GM12874 (cell line): ENCODE results near the gene NOTCH3.

Experiments used
- TF ChIP-seq, protein P1 (sequence below): IDR thresholded peaks from 2 replicates; pipeline ENCODE4 v1.5.1; 2011; ENCODE audit warnings: low read depth, mild to moderate bottlenecking, control low read depth, low read length, moderate library complexity; ENCODE audit not compliant: insufficient read depth

Gene NOTCH3

DNA sequence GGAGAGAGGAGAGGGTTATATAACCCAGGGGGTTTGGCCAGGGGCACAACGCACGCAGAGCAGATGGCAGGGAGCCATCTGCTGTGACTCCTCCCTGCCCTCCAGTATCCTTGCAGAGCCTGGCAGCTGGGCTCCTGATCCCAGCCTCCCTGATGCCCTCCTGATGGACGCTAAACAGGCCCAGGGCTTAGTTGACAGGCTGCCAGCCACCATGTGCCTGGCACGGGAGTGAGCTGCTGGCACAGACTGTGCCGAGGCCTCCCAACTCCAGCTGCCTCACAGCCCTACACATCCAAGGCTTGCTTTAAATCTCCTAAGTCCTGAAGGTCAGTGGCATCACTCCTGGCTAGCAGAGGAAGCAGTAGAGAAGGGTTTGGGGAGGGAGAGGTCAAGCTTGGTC, 76.9 kb downstream of the NOTCH3 start:
- TF ChIP-seq, protein P1, sequence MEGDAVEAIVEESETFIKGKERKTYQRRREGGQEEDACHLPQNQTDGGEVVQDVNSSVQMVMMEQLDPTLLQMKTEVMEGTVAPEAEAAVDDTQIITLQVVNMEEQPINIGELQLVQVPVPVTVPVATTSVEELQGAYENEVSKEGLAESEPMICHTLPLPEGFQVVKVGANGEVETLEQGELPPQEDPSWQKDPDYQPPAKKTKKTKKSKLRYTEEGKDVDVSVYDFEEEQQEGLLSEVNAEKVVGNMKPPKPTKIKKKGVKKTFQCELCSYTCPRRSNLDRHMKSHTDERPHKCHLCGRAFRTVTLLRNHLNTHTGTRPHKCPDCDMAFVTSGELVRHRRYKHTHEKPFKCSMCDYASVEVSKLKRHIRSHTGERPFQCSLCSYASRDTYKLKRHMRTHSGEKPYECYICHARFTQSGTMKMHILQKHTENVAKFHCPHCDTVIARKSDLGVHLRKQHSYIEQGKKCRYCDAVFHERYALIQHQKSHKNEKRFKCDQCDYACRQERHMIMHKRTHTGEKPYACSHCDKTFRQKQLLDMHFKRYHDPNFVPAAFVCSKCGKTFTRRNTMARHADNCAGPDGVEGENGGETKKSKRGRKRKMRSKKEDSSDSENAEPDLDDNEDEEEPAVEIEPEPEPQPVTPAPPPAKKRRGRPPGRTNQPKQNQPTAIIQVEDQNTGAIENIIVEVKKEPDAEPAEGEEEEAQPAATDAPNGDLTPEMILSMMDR: no peak

DNA sequence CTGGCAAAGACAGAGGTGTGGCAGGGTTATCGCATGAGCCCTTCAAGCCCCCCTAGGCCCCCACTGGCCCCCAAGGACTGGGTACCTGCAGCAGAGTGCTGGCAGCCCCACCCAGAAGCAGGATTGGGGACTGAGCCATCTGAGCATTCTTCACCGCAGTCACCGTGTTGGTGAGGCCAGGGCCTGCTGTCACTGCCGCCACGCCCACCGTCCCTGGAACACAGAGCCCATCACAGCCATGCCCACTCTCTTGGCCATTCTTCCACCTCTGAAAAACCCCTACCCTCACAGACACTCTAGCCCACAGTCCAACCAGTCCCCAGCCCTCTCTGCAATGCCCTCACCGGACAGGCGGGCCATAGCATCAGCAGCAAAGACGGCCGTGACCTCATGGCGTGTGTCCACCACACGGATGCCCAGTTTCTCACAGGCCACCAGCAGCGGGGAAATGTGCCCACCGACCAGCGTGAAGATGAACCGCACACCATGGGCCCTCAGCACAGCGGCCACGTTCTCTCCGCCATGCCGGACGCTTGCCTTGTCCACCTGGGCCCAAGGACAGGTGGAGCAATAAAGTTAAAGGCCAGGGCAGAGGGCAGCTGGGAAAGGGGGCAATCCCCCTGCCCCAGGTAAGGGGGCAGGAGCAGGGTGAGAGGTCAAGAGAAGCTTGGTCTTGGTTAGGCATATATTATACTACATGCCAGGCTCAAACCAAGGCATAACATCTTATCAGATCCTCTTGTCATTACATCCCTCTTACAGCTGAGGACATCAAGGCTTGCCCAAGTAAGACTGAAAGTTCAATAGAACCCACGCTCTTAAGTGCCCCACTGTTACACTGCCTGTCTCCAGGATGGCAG, 77.5 kb downstream of the NOTCH3 start:
- TF ChIP-seq, protein P1: no peak

DNA sequence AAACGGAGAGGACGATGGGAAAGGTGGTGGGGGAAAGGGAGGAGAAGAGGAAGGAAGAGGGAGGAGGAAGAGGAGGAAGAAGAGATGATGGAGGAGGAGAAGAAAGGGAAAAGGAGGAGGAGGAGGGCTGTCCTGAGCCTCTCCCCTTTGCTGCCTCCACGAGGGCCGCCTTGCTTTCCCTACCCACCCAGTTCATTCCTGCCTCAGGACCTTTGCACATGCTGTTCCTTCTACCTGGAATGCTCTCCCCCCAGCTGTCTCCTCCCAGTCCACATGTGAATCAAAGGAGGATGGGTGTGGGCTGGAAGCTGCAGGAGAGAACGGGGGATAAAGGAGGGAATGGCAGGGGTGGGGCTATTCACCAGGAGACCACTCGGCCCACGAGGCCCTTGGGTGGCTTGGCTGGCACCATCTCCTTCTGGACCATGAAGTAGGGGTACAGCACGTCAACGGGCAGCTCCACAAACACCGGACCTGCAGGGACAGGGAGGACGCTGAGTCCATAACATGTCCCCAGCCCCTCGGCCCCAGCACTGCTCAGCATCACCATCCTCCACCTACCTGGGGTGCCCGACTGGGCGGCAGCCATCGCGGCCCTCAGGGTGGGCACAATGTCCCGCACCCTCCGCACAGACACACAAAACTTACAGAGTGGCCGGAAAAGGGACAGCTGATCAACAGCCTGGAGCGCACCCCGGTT, 78.3 kb downstream of the NOTCH3 start:
- TF ChIP-seq, protein P1: no peak

DNA sequence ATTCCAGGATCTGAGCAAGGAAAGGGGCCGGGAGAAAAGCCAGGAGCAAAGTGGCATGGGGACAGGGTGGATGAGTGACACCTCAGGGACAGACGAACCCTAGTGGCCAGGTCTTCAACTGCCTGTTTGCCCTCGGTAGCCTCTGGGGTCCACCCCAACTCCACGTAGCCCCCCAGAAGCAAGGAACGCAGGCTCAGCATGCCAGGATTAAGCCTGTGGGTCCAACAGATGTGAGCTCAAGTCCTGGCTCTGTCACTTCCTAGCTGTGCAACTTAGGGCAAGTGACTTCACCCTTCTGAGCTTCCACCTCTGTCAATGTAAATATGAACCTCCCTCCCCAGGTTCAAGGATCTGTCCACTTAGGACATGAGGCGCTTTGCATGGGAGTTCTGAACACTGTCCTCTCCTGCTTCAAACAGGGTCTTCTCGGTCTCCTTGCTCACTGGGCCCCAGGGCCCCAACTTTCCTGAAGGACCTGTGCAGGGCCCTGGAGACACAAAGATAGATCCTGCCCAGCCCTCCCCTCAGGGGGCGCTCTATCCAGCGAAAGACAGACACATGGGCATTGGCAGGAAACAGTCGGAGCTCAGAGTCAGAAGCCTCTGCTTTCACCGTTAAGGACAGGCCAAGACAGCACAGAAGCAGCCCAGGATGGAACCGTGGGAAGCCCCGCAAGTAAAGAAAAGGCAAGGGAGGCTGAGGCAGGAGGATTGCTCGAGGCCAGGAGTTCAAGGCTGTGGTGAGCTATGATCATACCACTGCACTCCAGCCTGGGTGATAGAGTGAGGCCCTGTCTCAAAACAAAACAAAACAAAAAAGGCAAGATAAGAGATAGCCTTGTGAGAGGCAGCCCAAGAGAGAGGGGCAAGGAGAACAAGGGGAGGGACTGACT, 80.4 kb downstream of the NOTCH3 start:
- TF ChIP-seq, protein P1: no peak

DNA sequence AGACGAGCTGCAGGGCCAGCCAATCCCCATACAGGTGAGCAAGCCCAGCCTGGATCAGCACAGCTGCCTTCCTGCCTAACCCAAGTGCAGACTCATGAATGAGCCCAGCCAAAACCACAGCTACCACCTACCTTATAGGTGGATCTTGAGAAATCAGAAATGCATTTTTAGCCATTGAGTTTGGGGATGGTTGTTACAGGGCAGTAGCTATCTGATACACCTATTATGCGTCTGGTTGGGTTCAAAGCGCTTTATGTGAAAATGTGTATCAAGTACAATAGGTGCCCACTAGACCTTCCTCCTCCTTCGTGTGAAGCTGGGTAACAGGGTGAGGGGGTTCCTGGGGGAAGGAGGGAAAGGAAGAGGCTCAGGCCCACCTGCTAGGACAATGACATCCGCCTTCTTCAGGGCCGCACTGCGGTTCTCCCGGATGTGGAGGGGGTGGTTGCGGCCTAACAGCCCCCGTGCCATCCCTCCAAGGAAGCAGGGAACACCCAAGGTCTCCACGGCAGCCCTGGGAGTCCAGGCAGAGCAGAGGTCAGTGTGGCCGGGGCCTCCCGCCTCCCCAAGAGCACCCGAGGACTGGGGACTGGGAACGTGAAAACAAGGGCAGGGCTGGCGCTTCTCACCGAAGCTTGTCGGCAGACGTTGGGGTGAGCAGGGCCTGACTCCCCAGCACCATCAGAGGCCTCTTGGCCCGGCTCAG, 81.9 kb downstream of the NOTCH3 start:
- TF ChIP-seq, protein P1: no peak

DNA sequence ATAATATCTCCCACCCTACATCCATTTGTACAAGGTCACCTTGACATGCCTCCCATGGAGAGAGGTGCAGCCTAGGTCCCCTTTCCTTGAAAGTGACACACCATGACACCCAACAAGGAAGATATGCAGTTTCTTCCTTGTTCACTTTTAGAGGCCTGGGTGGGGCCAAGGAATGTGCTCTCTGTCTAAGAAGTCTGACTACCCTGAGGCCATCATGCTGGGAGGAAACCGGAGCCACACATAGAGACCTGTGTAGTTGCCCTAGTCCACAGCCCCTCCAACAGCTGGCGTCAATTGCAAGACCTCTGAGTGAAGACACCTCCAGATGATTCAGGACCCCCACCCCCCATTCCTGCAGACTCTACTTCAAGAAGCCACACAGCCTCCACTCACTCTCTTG, 82.5 kb downstream of the NOTCH3 start:
- TF ChIP-seq, protein P1: no peak
